OCI-LY1 (cell line): ENCODE results near the gene SMIM41.

Experiments
- CTCF ChIP-seq: fragments of 200-600 bp; sonication (generic), shearing (Covaris generic); IDR thresholded peaks from 2 replicates; pipeline ENCODE4 v1.5.1; 2017; ENCODE audit warnings: mild to moderate bottlenecking, antibody characterized with exemption, low read length, moderate library complexity, mixed read lengths
- EZH2 ChIP-seq: fragments of 200-600 bp; sonication (generic), shearing (Covaris generic); IDR thresholded peaks from 2 replicates; pipeline ENCODE4 v1.8.0; 2017; ENCODE audit warnings: borderline replicate concordance, mixed run types, mild to moderate bottlenecking, antibody characterized with exemption, low read length, moderate library complexity, mixed read lengths

GRCh38 chr12:52054833-52055730 lies 24.4 kb upstream of the SMIM41 start:
- TF ChIP-seq CTCF (no peak), EZH2 (no peak)
